HepG2 (cell line): ENCODE data around the gene MYOM1. TPM values are rescaled to one million over a fixed set of nuclear protein-coding genes. Genes with fewer than 3 reads are reported as not detected.

Experiments used
- CEBPG ChIP-seq: IDR thresholded peaks from 2 replicates; pipeline ENCODE4 v1.6.1; 2016
- FOXA3 ChIP-seq: IDR thresholded peaks from 2 replicates; pipeline ENCODE4 v1.6.1; 2016; ENCODE audit warnings: missing genetic modification reagents, missing compliant biosample characterization
- FOXP1 ChIP-seq, 2 experiments: fragments of 450-650 bp in 1 of 2; IDR thresholded peaks; 2 replicates each; pipeline ENCODE4 v1.6.1; 2017 to 2018; ENCODE audit warnings: antibody characterized with exemption in 1 of 2
- HDAC2 ChIP-seq: sonication (generic); formaldehyde crosslinking; IDR thresholded peaks from 2 replicates; pipeline ENCODE4 v1.4.0; 2020; ENCODE audit warnings: missing genetic modification reagents
- HNF4A ChIP-seq: sonication (generic); formaldehyde crosslinking; IDR thresholded peaks from 2 replicates; pipeline ENCODE4 v1.4.0; 2020; ENCODE audit warnings: missing genetic modification reagents
- KAT7 ChIP-seq: IDR thresholded peaks from 2 replicates; pipeline ENCODE4 v1.6.1; 2018; ENCODE audit warnings: borderline replicate concordance, missing compliant biosample characterization
- KLF16 ChIP-seq, 2 experiments: sonication (generic) in 1 of 2; formaldehyde crosslinking in 1 of 2; IDR thresholded peaks; 2 replicates each; pipeline versions ENCODE4 v1.6.1 to v1.8.0; 2016 to 2023; ENCODE audit warnings: missing genetic modification reagents in 2 of 2, missing compliant biosample characterization in 1 of 2
- NCOA5 ChIP-seq: sonication (generic); formaldehyde crosslinking; IDR thresholded peaks from 2 replicates; pipeline ENCODE4 v1.4.0; 2020; ENCODE audit warnings: missing genetic modification reagents
- SAP130 ChIP-seq: IDR thresholded peaks from 2 replicates; pipeline ENCODE4 v1.6.1; 2016; ENCODE audit warnings: low read depth
- TFAP4 ChIP-seq: sonication (generic); IDR thresholded peaks from 2 replicates; pipeline ENCODE4 v1.6.1; 2016; ENCODE audit warnings: low read depth, borderline replicate concordance
- TMF1 ChIP-seq: sonication (generic); formaldehyde crosslinking; IDR thresholded peaks from 2 replicates; pipeline ENCODE4 v1.8.1; 2022; ENCODE audit warnings: low read depth, missing genetic modification reagents
- ZFP90 ChIP-seq: sonication (generic); formaldehyde crosslinking; IDR thresholded peaks from 2 replicates; pipeline ENCODE4 v1.8.0; 2022; ENCODE audit warnings: missing genetic modification reagents, mild to moderate bottlenecking, inconsistent platforms, borderline replicate concordance
- ZNF770 ChIP-seq: sonication (generic); formaldehyde crosslinking; IDR thresholded peaks from 2 replicates; pipeline ENCODE4 v1.5.0; 2020; ENCODE audit warnings: mild to moderate bottlenecking, missing genetic modification reagents
- polyA plus RNA-seq, 8 experiments: library from polyadenylated mRNA; depleted of rRNA in 3 of 8; stranded (reverse) in 7 of 8; unstranded in 1 of 8; fragments of >200 nt; fragmentation: Illumina TruSeq in 4 of 8; extraction: Trizol in 4 of 8; gene quantifications; 2 replicates each; pipeline versions ENCODE4 v1.2.1 to v1.2.3, GENCODE V29; 2011 to 2016; ENCODE audit warnings: low read depth in 4 of 8, missing spikeins in 1 of 8, mixed read lengths in 1 of 8; ENCODE audit not compliant: insufficient read depth in 1 of 8
- total RNA-seq, 5 experiments: library from RNA; depleted of rRNA; stranded (reverse); fragments of >200 nt; fragmentation: Illumina TruSeq; extraction: Trizol; gene quantifications; 2 replicates each; pipeline ENCODE4 v1.2.3, GENCODE V29; 2016; ENCODE audit warnings: low read depth in 1 of 5
- TF ChIP-seq, protein P1 (sequence below): IDR thresholded peaks from 2 replicates; pipeline ENCODE4 v1.6.1; 2012; ENCODE audit warnings: inconsistent platforms
- TF ChIP-seq, protein P2 (sequence below): sonication (generic); formaldehyde crosslinking; IDR thresholded peaks from 2 replicates; pipeline ENCODE4 v1.9.0; 2021; ENCODE audit warnings: missing genetic modification reagents, mild to moderate bottlenecking, borderline replicate concordance
- TF ChIP-seq, protein P3 (sequence below): sonication (generic); formaldehyde crosslinking; IDR thresholded peaks from 2 replicates; pipeline ENCODE4 v1.8.0; 2022; ENCODE audit warnings: missing genetic modification reagents, mild to moderate bottlenecking, moderate library complexity, borderline replicate concordance
- TF ChIP-seq, protein P4 (sequence below): sonication (generic); formaldehyde crosslinking; conservative IDR thresholded peaks from 2 replicates; pipeline ENCODE4 v1.4.0; 2020; ENCODE audit warnings: missing genetic modification reagents

MYOM1 gene
- total and polyA plus RNA-seq, 2 of the 13 experiments (the other 11 are each of a cell fraction or from before 2014, with no cell fraction given): 0.46 to 0.98 TPM

DNA sequence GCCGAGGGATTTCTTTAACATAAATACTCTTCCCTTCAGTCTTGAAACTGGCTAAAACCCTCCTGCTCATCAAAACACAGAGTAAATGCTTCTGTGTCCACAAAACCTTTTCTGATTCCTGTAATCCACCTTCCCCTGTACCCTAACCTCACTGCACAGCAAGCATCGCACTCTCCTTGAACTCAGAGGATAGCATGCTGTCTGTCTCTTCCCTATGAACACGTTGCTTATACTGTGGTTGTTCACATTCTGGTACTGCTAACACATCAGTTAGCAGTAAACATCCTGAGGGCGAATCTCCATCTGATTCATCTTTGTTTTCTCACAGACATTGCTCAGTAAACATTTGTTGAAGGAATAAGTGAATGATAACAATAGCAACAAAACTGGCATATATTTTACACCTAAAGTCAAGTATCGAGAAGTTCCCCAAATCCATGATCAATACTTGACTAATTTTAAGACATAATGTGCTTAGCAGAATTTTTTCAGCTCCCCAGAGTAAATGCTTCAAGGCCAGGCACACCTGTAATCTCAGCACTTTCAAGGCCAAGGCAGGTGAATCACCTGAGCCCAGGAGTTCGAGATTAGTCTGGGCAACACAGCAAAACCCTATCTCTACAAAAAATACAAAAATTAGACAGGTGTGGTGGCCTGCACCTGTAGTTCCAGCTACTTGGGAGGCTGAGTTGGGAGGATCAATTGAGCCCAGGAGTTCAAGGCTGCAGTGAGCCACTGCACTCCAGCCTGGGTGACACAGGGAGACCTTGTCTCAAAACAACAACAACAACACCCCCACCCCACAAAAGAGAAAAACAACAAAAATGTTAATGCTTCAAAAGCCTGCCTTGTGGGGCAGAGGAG is 161.2 kb downstream of the MYOM1 start (continued):
- TF ChIP-seq FOXA3 (peak; percentile 91), HNF4A (CRISPR knock-in tag) (peak; percentile 63), HDAC2 (peak; percentile 75; the same call in 1 of the 2 replicates), KAT7 (peak; percentile 3; the same call in 1 of the 2 replicates), NCOA5 (CRISPR knock-in tag) (no peak), SAP130 (CRISPR knock-in tag) (peak; percentile 79), TFAP4 (peak; percentile 29; the same call in 1 of the 2 replicates), KLF16 (CRISPR knock-in tag; IDR thresholded peaks at IDR 0.05) (0 out of 4 replicates have a peak, but pooled peaks of 1 of the 2 experiments have one; percentile 43), ZNF770 (peak; percentile 93), TMF1 (CRISPR knock-in tag) (no peak), ZFP90 (CRISPR knock-in tag) (no peak), CEBPG (peak; percentile 58), FOXP1 (IDR thresholded peaks at IDR 0.05) (peak; percentile 24; the same call in 1 of the 2 replicates), FOXP1 (CRISPR knock-in tag; IDR thresholded peaks at IDR 0.05) (peak; percentile 98)
- TF ChIP-seq, protein P1, sequence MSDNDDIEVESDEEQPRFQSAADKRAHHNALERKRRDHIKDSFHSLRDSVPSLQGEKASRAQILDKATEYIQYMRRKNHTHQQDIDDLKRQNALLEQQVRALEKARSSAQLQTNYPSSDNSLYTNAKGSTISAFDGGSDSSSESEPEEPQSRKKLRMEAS: peak; percentile 88
- TF ChIP-seq, protein P2, sequence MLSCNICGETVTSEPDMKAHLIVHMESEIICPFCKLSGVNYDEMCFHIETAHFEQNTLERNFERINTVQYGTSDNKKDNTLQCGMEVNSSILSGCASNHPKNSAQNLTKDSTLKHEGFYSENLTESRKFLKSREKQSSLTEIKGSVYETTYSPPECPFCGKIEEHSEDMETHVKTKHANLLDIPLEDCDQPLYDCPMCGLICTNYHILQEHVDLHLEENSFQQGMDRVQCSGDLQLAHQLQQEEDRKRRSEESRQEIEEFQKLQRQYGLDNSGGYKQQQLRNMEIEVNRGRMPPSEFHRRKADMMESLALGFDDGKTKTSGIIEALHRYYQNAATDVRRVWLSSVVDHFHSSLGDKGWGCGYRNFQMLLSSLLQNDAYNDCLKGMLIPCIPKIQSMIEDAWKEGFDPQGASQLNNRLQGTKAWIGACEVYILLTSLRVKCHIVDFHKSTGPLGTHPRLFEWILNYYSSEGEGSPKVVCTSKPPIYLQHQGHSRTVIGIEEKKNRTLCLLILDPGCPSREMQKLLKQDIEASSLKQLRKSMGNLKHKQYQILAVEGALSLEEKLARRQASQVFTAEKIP (CRISPR knock-in tag): no peak
- TF ChIP-seq, protein P3, sequence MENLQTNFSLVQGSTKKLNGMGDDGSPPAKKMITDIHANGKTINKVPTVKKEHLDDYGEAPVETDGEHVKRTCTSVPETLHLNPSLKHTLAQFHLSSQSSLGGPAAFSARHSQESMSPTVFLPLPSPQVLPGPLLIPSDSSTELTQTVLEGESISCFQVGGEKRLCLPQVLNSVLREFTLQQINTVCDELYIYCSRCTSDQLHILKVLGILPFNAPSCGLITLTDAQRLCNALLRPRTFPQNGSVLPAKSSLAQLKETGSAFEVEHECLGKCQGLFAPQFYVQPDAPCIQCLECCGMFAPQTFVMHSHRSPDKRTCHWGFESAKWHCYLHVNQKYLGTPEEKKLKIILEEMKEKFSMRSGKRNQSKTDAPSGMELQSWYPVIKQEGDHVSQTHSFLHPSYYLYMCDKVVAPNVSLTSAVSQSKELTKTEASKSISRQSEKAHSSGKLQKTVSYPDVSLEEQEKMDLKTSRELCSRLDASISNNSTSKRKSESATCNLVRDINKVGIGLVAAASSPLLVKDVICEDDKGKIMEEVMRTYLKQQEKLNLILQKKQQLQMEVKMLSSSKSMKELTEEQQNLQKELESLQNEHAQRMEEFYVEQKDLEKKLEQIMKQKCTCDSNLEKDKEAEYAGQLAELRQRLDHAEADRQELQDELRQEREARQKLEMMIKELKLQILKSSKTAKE (CRISPR knock-in tag): peak; percentile 88
- TF ChIP-seq, protein P4, sequence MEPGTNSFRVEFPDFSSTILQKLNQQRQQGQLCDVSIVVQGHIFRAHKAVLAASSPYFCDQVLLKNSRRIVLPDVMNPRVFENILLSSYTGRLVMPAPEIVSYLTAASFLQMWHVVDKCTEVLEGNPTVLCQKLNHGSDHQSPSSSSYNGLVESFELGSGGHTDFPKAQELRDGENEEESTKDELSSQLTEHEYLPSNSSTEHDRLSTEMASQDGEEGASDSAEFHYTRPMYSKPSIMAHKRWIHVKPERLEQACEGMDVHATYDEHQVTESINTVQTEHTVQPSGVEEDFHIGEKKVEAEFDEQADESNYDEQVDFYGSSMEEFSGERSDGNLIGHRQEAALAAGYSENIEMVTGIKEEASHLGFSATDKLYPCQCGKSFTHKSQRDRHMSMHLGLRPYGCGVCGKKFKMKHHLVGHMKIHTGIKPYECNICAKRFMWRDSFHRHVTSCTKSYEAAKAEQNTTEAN (CRISPR knock-in tag): peak; percentile 97
